SK-N-MC (cell line): ENCODE data around the gene RGS2.

Experiments
- EZH2 ChIP-seq: fragments of 200-600 bp; sonication (generic); IDR thresholded peaks from one replicate; pipeline ENCODE4 v1.6.1; 2017; ENCODE audit warnings: antibody characterized with exemption
- FOXP2 ChIP-seq: optimal IDR thresholded peaks from 2 replicates; pipeline ENCODE3; 2011; ENCODE audit warnings: mild to moderate bottlenecking, moderate library complexity; ENCODE audit not compliant: insufficient read depth; ENCODE audit errors: extremely low read length, control extremely low read depth
- POLR2AphosphoS5 ChIP-seq: IDR thresholded peaks from 2 replicates; pipeline ENCODE4 v1.6.1; 2012; ENCODE audit warnings: mild to moderate bottlenecking, low read depth, low read length, borderline replicate concordance

- TF ChIP-seq EZH2 (no peak), POLR2AphosphoS5 (no peak), FOXP2 (no peak)
These were observed 23.7 kb downstream of the RGS2 start for GRCh38 chr1:192832492-192832891.
